Neural progenitor cell (in vitro differentiated cells): ENCODE measurements around the gene PPP2R2B.

Experiments used
- EZH2 ChIP-seq: fragments of 200-600 bp; sonication (generic); IDR thresholded peaks from 2 replicates; pipeline ENCODE4 v1.6.1; 2017; ENCODE audit warnings: antibody characterized with exemption, mild to moderate bottlenecking, moderate library complexity
- EZH2phosphoT487 ChIP-seq: fragments of 200-600 bp; sonication (generic); IDR thresholded peaks from 2 replicates; pipeline ENCODE4 v1.6.1; 2017; ENCODE audit warnings: antibody characterized with exemption
- TF ChIP-seq, protein P1 (sequence below): fragments of 200-600 bp; sonication (generic); IDR thresholded peaks from 2 replicates; pipeline ENCODE4 v1.5.1; 2017; ENCODE audit warnings: antibody characterized with exemption, mild to moderate bottlenecking

DNA sequence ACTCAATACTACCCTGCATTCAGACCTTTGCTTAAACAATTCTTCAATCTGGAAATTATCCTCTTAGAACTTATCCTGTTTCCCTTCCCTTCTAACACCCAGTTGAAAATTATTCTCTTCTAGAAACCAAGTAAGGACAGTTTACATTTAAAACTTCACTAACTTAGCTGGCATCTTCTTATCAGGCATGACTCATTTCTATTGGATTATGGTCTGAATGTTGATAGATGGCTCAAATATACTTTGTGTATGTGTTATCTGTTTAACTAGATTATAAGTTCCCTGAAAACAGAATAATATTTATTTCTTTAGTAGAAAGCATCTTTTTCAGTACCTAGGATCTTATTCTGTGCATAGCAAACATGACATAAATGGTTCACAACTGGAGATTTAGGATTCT, 161.9 kb downstream of the PPP2R2B start:
- TF ChIP-seq, protein P1, sequence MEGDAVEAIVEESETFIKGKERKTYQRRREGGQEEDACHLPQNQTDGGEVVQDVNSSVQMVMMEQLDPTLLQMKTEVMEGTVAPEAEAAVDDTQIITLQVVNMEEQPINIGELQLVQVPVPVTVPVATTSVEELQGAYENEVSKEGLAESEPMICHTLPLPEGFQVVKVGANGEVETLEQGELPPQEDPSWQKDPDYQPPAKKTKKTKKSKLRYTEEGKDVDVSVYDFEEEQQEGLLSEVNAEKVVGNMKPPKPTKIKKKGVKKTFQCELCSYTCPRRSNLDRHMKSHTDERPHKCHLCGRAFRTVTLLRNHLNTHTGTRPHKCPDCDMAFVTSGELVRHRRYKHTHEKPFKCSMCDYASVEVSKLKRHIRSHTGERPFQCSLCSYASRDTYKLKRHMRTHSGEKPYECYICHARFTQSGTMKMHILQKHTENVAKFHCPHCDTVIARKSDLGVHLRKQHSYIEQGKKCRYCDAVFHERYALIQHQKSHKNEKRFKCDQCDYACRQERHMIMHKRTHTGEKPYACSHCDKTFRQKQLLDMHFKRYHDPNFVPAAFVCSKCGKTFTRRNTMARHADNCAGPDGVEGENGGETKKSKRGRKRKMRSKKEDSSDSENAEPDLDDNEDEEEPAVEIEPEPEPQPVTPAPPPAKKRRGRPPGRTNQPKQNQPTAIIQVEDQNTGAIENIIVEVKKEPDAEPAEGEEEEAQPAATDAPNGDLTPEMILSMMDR, result no peak
- TF ChIP-seq EZH2 (no peak), EZH2phosphoT487 (no peak)
